Measurements from ENCODE around the gene KRT86.

- TF ChIP-seq CTCF (IDR thresholded peaks at IDR 0.05) (no peak), POLR2A (IDR thresholded peaks at IDR 0.05) (no peak)
Observed at GRCh38 chr12:52341066-52341580, 66.7 kb downstream of the KRT86 start.

Data from Peyer's patch (tissue), 4 donors.